Esophagus muscularis mucosa (tissue), 4 donors: ENCODE data around the gene ASXL1. TPM values are rescaled to one million over a fixed set of nuclear protein-coding genes. Genes with fewer than 3 reads are reported as not detected.

ENCODE experiments used
- DNase-seq: peaks from one replicate; pipeline ENCODE4 v3.0.0-alpha.2; 2017; ENCODE audit errors: extremely low spot score
- H3K27ac ChIP-seq, 4 donors: fragments of 200-600 bp; sonication (generic); replicated peaks in 1 of 4; 1 replicate in 3 of 4; 2 replicates in 1 of 4; pipeline ENCODE4 v1.5.1; 2016 to 2019; ENCODE audit warnings: mild to moderate bottlenecking in 1 of 4
- H3K27me3 ChIP-seq, 4 donors: fragments of 200-600 bp; sonication (generic); one replicate each; pipeline versions ENCODE4 v1.5.1 to v1.6.0; 2016 to 2019
- H3K36me3 ChIP-seq, 4 donors: fragments of 200-600 bp; sonication (generic); one replicate each; pipeline ENCODE4 v1.5.1; 2016 to 2019
- H3K4me1 ChIP-seq, 4 donors: fragments of 200-600 bp; sonication (generic); one replicate each; pipeline ENCODE4 v1.5.1; 2016 to 2019
- H3K4me3 ChIP-seq, 4 donors: fragments of 200-600 bp; sonication (generic); 1 replicate in 2 of 4; 2 replicates in 2 of 4; pipeline ENCODE4 v1.5.1; 2016 to 2019; ENCODE audit warnings: mild to moderate bottlenecking in 4 of 4, moderate library complexity in 1 of 4
- H3K9me3 ChIP-seq, 4 donors: fragments of 200-600 bp; sonication (generic); 1 replicate in 3 of 4; 2 replicates in 1 of 4; pipeline ENCODE4 v1.5.1; 2016 to 2019
- CTCF ChIP-seq, 3 experiments: fragments of 200-600 bp in 2 of 3; fragments of 450-650 bp in 1 of 3; sonication (generic) in 2 of 3; IDR thresholded peaks; one replicate each; pipeline ENCODE4 v1.5.1; 2017 to 2019; ENCODE audit warnings: antibody characterized with exemption in 3 of 3, mild to moderate bottlenecking in 2 of 3, moderate library complexity in 1 of 3
- EP300 ChIP-seq: sonication (generic); formaldehyde crosslinking; IDR thresholded peaks from one replicate; pipeline ENCODE4 v1.6.1; 2017; ENCODE audit warnings: antibody characterized with exemption
- POLR2A ChIP-seq: fragments of 450-650 bp; IDR thresholded peaks from one replicate; pipeline ENCODE4 v1.6.1; 2017; ENCODE audit warnings: antibody characterized with exemption, moderate library complexity, mild to moderate bottlenecking, low read depth
- POLR2AphosphoS5 ChIP-seq, 2 donors: sonication (generic); formaldehyde crosslinking; IDR thresholded peaks; one replicate each; pipeline ENCODE4 v1.6.1; 2017; ENCODE audit warnings: antibody characterized with exemption in 2 of 2
- WGBS: methylation state at CpG from one replicate; pipeline ENCODE4 v1.1.5; 2018; 5-methylcytosine and 5-hydroxymethylcytosine counted together
- intact Hi-C: fragments of 100-400 bp; cut with DNase I; formaldehyde crosslinking; loops from one replicate; pipeline ENCODE4 v1.15.1; 2023
- total RNA-seq, 4 donors: library from RNA; depleted of rRNA; stranded (reverse); fragments of >200 nt; gene quantifications; one replicate each; pipeline versions ENCODE4 v1.1.0 to v1.2.1, GENCODE V29; 2016

Gene ASXL1
- total RNA-seq, 4 donors from 2014 or later = 56.5 to 66.7 (median 61.8) TPM

GRCh38 chr20:32487381-32487780 lies 129.2 kb downstream of the ASXL1 start:
- peaks cover 8 to 22% (median 18%) of the 10 kb centered on the region in 4 donors for H3K4me1 ChIP-seq
- no peak overlapping the region for H3K4me3 ChIP-seq
- no peak for TF ChIP-seq EP300
- no peak for TF ChIP-seq POLR2AphosphoS5 (IDR thresholded peaks at IDR 0.05)
- TF ChIP-seq CTCF (IDR thresholded peaks at IDR 0.05) = no peak
- WGBS = 90% methylated on average over 3 of the region's 3 CpGs
- H3K27ac ChIP-seq = no peak overlapping the region
- intact Hi-C loops = loop anchor here (5.0 to 10.0 kb wide), 2 partner anchors 150 to 283 kb away; partner anchors contain the start of genes PLAGL2 and POFUT1
- DNase-seq = no peak
- no peaks in the 10 kb centered on the region for H3K9me3 ChIP-seq
- no peaks in the 10 kb centered on the region for H3K27me3 ChIP-seq
- no peaks in the 10 kb centered on the region for H3K36me3 ChIP-seq

GRCh38 chr20:32488066-32488838 lies 130.1 kb downstream of the ASXL1 start:
- intact Hi-C loops = loop anchor here (5.0 to 10.0 kb wide), 2 partner anchors 151 to 283 kb away; partner anchors contain the start of genes PLAGL2 and POFUT1
- Histone ChIP-seq H3K27ac (no peak overlapping the region), H3K4me3 (no peak overlapping the region), H3K9me3 (no peaks in the 10 kb centered on the region), H3K4me1 (peaks cover 8 to 20% (median 16%) of the 10 kb centered on the region in 4 donors), H3K27me3 (no peaks in the 10 kb centered on the region), H3K36me3 (no peaks in the 10 kb centered on the region)
- no peak for TF ChIP-seq CTCF (IDR thresholded peaks at IDR 0.05)
- no peak for TF ChIP-seq EP300
- TF ChIP-seq POLR2A = no peak
- no peak for TF ChIP-seq POLR2AphosphoS5 (IDR thresholded peaks at IDR 0.05)
- WGBS = 94% methylated on average over 7 of the region's 7 CpGs
- no peak for DNase-seq

Other genes starting within 250 kb of the ASXL1 start
- 10 to 100 TPM; 19.9 to 34.4 (median 25.2) TPM for gene TM9SF4, start 248.6 kb upstream of the ASXL1 start, total RNA-seq
- gene PLAGL2, start 150.6 kb upstream of the ASXL1 start, total RNA-seq = 10 to 100 TPM in 1 of 4 donors, 1 to 10 TPM in 3; 5.4 to 10.8 (median 8.0) TPM
- gene POFUT1, start 150.5 kb upstream of the ASXL1 start, total RNA-seq = 10 to 100 TPM; 21.7 to 31.9 (median 29.8) TPM
- 10 to 100 TPM; 20.7 to 28.3 (median 23.5) TPM for gene KIF3B, start 80.7 kb upstream of the ASXL1 start, total RNA-seq
- gene NOL4L, start 227.0 kb downstream of the ASXL1 start, total RNA-seq = 10 to 100 TPM in 2 of 4 donors, 1 to 10 TPM in 2; 5.8 to 19.4 (median 12.8) TPM